ENCODE measurements around the gene MLYCD. TPM values are rescaled to one million over a fixed set of nuclear protein-coding genes. Genes with fewer than 3 reads are reported as not detected.

The MLYCD gene
- polyA plus RNA-seq, 1 donor from 2014 or later = 2.4 TPM

- Histone ChIP-seq H3K9me3 (ENCODE audit: low read length) (no peaks in the 10 kb centered on the region), H3K27me3 (ENCODE audit: insufficient read depth, low read depth, low read length) (no peaks in the 10 kb centered on the region), H3K4me3 (ENCODE audit: low read length) (no peak overlapping the region), H3K9ac (ENCODE audit: low read length) (no peak overlapping the region), H3K79me2 (replicated peaks; ENCODE audit: insufficient read depth, low read length) (no peaks in the 10 kb centered on the region), H2AFZ (ENCODE audit: low read depth, low read length) (no peak overlapping the region), H3K27ac (ENCODE audit: low read length) (no peak overlapping the region), H3K36me3 (ENCODE audit: insufficient read depth, low read length) (no peaks in the 10 kb centered on the region), H3K4me2 (ENCODE audit: low read length) (no peak overlapping the region), H4K20me1 (ENCODE audit: insufficient read depth) (no peaks in the 10 kb centered on the region), H3F3A (ENCODE audit: insufficient read depth, low read length, poor library complexity, severe bottlenecking) (no peaks in the 10 kb centered on the region), H3K9me2 (ENCODE audit: insufficient read depth, low read length) (no peaks in the 10 kb centered on the region)
- TF ChIP-seq RAD21 (conservative IDR thresholded peaks at IDR 0.05) = no peak
- TF ChIP-seq, protein P1, sequence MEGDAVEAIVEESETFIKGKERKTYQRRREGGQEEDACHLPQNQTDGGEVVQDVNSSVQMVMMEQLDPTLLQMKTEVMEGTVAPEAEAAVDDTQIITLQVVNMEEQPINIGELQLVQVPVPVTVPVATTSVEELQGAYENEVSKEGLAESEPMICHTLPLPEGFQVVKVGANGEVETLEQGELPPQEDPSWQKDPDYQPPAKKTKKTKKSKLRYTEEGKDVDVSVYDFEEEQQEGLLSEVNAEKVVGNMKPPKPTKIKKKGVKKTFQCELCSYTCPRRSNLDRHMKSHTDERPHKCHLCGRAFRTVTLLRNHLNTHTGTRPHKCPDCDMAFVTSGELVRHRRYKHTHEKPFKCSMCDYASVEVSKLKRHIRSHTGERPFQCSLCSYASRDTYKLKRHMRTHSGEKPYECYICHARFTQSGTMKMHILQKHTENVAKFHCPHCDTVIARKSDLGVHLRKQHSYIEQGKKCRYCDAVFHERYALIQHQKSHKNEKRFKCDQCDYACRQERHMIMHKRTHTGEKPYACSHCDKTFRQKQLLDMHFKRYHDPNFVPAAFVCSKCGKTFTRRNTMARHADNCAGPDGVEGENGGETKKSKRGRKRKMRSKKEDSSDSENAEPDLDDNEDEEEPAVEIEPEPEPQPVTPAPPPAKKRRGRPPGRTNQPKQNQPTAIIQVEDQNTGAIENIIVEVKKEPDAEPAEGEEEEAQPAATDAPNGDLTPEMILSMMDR (IDR thresholded peaks at IDR 0.05; ENCODE audit: poor library complexity, severe bottlenecking) = no peak
- no peak for TF ChIP-seq MXI1 (conservative IDR thresholded peaks at IDR 0.05; ENCODE audit: poor library complexity, severe bottlenecking)
- TF ChIP-seq, protein P2, sequence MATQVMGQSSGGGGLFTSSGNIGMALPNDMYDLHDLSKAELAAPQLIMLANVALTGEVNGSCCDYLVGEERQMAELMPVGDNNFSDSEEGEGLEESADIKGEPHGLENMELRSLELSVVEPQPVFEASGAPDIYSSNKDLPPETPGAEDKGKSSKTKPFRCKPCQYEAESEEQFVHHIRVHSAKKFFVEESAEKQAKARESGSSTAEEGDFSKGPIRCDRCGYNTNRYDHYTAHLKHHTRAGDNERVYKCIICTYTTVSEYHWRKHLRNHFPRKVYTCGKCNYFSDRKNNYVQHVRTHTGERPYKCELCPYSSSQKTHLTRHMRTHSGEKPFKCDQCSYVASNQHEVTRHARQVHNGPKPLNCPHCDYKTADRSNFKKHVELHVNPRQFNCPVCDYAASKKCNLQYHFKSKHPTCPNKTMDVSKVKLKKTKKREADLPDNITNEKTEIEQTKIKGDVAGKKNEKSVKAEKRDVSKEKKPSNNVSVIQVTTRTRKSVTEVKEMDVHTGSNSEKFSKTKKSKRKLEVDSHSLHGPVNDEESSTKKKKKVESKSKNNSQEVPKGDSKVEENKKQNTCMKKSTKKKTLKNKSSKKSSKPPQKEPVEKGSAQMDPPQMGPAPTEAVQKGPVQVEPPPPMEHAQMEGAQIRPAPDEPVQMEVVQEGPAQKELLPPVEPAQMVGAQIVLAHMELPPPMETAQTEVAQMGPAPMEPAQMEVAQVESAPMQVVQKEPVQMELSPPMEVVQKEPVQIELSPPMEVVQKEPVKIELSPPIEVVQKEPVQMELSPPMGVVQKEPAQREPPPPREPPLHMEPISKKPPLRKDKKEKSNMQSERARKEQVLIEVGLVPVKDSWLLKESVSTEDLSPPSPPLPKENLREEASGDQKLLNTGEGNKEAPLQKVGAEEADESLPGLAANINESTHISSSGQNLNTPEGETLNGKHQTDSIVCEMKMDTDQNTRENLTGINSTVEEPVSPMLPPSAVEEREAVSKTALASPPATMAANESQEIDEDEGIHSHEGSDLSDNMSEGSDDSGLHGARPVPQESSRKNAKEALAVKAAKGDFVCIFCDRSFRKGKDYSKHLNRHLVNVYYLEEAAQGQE (IDR thresholded peaks at IDR 0.05; ENCODE audit: borderline replicate concordance) = no peak
- no peak for TF ChIP-seq EZH2 (IDR thresholded peaks at IDR 0.05; ENCODE audit: borderline replicate concordance, insufficient read depth, low read length, poor library complexity, severe bottlenecking)
- no peak for TF ChIP-seq SMC3 (conservative IDR thresholded peaks at IDR 0.05; ENCODE audit: poor library complexity)
- no peak for TF ChIP-seq EP300 (conservative IDR thresholded peaks at IDR 0.05; ENCODE audit: poor library complexity, severe bottlenecking)
- no peak for TF ChIP-seq POLR2AphosphoS5 (IDR thresholded peaks at IDR 0.05)
- no peak for TF ChIP-seq TAF1 (IDR thresholded peaks at IDR 0.05; ENCODE audit: low read depth)
These were observed 38.4 kb downstream of the MLYCD start for GRCh38 chr16:83937267-83937666.

DNA sequence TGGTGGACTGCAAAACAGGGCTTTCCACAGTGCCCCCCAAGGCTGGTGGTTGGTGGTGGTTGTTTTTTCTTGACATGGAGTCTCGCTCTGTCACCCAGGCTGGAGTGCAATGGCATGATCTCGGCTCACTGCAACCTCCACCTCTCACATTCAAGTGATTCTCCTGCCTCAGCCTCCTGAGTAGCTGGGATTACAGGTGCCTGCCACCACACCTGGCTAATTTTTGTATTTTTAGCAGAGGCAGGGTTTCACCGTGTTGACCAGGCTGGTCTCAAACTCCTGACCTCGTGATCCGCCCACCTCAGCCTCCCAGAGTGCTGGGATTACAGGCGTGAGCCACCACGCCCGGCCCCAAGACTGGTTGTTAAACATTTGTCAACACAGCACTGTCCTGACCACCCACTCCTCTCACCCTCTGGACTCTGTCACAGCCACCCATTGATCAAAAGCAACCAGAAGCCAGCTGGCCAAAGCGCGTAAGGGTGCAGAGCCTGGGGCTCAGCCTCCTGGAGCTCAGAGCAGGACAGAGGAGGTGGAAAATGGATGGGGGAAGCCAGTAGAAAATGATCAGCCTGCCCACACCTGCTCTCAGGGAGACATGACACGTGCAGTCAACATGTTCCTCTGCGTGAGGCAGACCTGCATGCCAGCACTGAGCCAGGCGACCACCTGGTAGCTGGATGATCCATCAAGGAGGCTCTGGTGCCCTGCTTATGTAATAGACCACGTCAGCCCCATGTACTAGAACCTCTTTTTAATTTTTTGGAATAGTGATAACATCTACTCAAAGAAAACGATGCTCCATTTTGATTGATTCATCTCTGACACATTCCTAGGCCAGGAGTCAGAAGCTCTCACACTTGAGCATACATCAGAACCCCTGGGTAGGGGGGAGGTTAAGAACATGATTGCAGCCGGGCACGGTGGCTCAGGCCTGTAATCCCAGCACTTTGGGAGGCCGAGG lies 39.3 kb downstream of the MLYCD start:
- Histone ChIP-seq H3K27me3 (ENCODE audit: insufficient read depth, low read depth, low read length) (no peaks in the 10 kb centered on the region), H3K9ac (ENCODE audit: low read length) (no peak overlapping the region), H3K27ac (ENCODE audit: low read length) (no peak overlapping the region), H2AFZ (ENCODE audit: low read depth, low read length) (no peak overlapping the region), H3K4me2 (ENCODE audit: low read length) (no peak overlapping the region), H3F3A (ENCODE audit: insufficient read depth, low read length, poor library complexity, severe bottlenecking) (no peaks in the 10 kb centered on the region), H3K36me3 (ENCODE audit: insufficient read depth, low read length) (no peaks in the 10 kb centered on the region), H4K20me1 (ENCODE audit: insufficient read depth) (no peaks in the 10 kb centered on the region), H3K9me2 (ENCODE audit: insufficient read depth, low read length) (no peaks in the 10 kb centered on the region), H3K4me3 (ENCODE audit: low read length) (no peak overlapping the region), H3K79me2 (replicated peaks; ENCODE audit: insufficient read depth, low read length) (no peaks in the 10 kb centered on the region), H3K9me3 (ENCODE audit: low read length) (no peaks in the 10 kb centered on the region)
- TF ChIP-seq TAF1 (IDR thresholded peaks at IDR 0.05; ENCODE audit: low read depth) = no peak
- no peak for TF ChIP-seq MXI1 (conservative IDR thresholded peaks at IDR 0.05; ENCODE audit: poor library complexity, severe bottlenecking)
- TF ChIP-seq POLR2AphosphoS5 (IDR thresholded peaks at IDR 0.05) = no peak
- TF ChIP-seq, protein P1 (IDR thresholded peaks at IDR 0.05; ENCODE audit: poor library complexity, severe bottlenecking) = no peak
- no peak for TF ChIP-seq EP300 (conservative IDR thresholded peaks at IDR 0.05; ENCODE audit: poor library complexity, severe bottlenecking)
- no peak for TF ChIP-seq SMC3 (conservative IDR thresholded peaks at IDR 0.05; ENCODE audit: poor library complexity)

All from neural cell (in vitro differentiated cells).